SK-N-SH (cell line): Measurements from ENCODE around the gene FOXA2.

ENCODE experiments used
- FOXJ3 ChIP-seq: sonication (generic); formaldehyde crosslinking; IDR thresholded peaks from 2 replicates; pipeline ENCODE4 v1.5.1; 2020; ENCODE audit warnings: mild to moderate bottlenecking, missing genetic modification reagents
- POLR2AphosphoS5 ChIP-seq: IDR thresholded peaks from 2 replicates; pipeline ENCODE4 v1.6.1; 2012; ENCODE audit warnings: low read depth, low read length
- TF ChIP-seq, protein P1 (sequence below): fragments of 200-600 bp; sonication (generic); IDR thresholded peaks from 2 replicates; pipeline ENCODE4 v1.6.1; 2017; ENCODE audit warnings: antibody characterized with exemption, mild to moderate bottlenecking, moderate library complexity

DNA sequence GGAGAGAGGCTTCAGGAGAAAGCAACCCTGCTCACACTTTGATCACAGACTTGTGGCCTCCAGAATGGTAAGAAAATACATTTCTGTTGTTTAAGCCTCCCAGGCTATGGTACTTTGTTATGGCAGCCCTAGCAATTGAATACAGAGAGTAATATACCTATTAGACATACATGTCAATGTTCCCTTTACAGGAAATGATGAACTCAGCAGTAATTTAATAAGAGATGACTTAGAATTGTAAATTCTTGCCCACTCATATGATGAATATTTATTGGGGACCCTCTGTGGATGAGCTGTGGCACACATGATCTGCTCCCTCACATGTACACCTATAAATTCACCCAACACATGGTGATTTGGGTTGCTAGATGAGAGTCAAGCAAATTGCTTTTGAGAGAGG lies 20.4 kb upstream of the FOXA2 start:
- TF ChIP-seq POLR2AphosphoS5 = no peak
- TF ChIP-seq, protein P1, sequence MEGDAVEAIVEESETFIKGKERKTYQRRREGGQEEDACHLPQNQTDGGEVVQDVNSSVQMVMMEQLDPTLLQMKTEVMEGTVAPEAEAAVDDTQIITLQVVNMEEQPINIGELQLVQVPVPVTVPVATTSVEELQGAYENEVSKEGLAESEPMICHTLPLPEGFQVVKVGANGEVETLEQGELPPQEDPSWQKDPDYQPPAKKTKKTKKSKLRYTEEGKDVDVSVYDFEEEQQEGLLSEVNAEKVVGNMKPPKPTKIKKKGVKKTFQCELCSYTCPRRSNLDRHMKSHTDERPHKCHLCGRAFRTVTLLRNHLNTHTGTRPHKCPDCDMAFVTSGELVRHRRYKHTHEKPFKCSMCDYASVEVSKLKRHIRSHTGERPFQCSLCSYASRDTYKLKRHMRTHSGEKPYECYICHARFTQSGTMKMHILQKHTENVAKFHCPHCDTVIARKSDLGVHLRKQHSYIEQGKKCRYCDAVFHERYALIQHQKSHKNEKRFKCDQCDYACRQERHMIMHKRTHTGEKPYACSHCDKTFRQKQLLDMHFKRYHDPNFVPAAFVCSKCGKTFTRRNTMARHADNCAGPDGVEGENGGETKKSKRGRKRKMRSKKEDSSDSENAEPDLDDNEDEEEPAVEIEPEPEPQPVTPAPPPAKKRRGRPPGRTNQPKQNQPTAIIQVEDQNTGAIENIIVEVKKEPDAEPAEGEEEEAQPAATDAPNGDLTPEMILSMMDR = no peak
- no peak for TF ChIP-seq FOXJ3 (CRISPR knock-in tag)
